ENCODE measurements around the gene SLC25A34.

The SLC25A34 gene

GRCh38 chr1:15736892-15737261 lies 819 bp downstream of the SLC25A34 start:
- TF ChIP-seq CTCF (IDR thresholded peaks at IDR 0.05), result no peak

- no peak for TF ChIP-seq CTCF (IDR thresholded peaks at IDR 0.05)
Measured at GRCh38 chr1:15737324-15738319, 1.6 kb downstream of the SLC25A34 start.

GRCh38 chr1:15738416-15739113 lies 2.5 kb downstream of the SLC25A34 start:
- TF ChIP-seq CTCF (IDR thresholded peaks at IDR 0.05), result no peak

- no peak for TF ChIP-seq CTCF (IDR thresholded peaks at IDR 0.05)
Measured at GRCh38 chr1:15739259-15739658, 3.2 kb downstream of the SLC25A34 start.

GRCh38 chr1:15739745-15740144 lies 3.7 kb downstream of the SLC25A34 start:
- TF ChIP-seq CTCF (IDR thresholded peaks at IDR 0.05), result no peak

GRCh38 chr1:15740924-15741850 lies 5.1 kb downstream of the SLC25A34 start:
- TF ChIP-seq CTCF (IDR thresholded peaks at IDR 0.05), result peak; percentile 68

GRCh38 chr1:15742339-15742801 lies 6.3 kb downstream of the SLC25A34 start, which contains the start of gene TMEM82:
Gene TMEM82 (plus strand): TSS chr1:15742499. CDS start chr1:15742560, 61 bp downstream.
- no peak for TF ChIP-seq CTCF (IDR thresholded peaks at IDR 0.05)
